ENCODE results near the gene CAD.

- TF ChIP-seq POLR2A (IDR thresholded peaks at IDR 0.05) (no peak), CTCF (IDR thresholded peaks at IDR 0.05 in 8 of 11, conservative IDR thresholded peaks at IDR 0.05 in 3 of 11) (no peak)
These were observed 27.2 kb upstream of the CAD start for GRCh38 chr2:27189989-27190388.

Data from spleen (tissue), 7 donors.